Measurements from ENCODE around the gene RARRES1.
A peak's percentile ranks its signal among the peaks of the same experiment; 100 is the strongest.

The RARRES1 gene

GRCh38 chr3:158727206-158728060 is 4.8 kb downstream of the RARRES1 start:
- H2AFZ ChIP-seq: no peak overlapping the region
- no peak overlapping the region for H3K9ac ChIP-seq
- no peaks in the 10 kb centered on the region for H3K27me3 ChIP-seq (ENCODE audit: control insufficient read depth, insufficient read depth, low read length)
- no peaks in the 10 kb centered on the region for H3K9me3 ChIP-seq (ENCODE audit: control insufficient read depth, low read length)
- H3K4me2 ChIP-seq (ENCODE audit: low read length): peak overlapping the region; percentile 51
- H3K27ac ChIP-seq: no peak overlapping the region
- H3K79me2 ChIP-seq: no peaks in the 10 kb centered on the region
- H3K4me1 ChIP-seq: peaks cover 4% of the 10 kb centered on the region
- no peaks in the 10 kb centered on the region for H3K36me3 ChIP-seq (ENCODE audit: control insufficient read depth, insufficient read depth, low read length)
- H3K4me3 ChIP-seq (ENCODE audit: low read depth, low read length): no peak overlapping the region
- peak; percentile 87 for TF ChIP-seq CTCF (IDR thresholded peaks at IDR 0.05)

DNA sequence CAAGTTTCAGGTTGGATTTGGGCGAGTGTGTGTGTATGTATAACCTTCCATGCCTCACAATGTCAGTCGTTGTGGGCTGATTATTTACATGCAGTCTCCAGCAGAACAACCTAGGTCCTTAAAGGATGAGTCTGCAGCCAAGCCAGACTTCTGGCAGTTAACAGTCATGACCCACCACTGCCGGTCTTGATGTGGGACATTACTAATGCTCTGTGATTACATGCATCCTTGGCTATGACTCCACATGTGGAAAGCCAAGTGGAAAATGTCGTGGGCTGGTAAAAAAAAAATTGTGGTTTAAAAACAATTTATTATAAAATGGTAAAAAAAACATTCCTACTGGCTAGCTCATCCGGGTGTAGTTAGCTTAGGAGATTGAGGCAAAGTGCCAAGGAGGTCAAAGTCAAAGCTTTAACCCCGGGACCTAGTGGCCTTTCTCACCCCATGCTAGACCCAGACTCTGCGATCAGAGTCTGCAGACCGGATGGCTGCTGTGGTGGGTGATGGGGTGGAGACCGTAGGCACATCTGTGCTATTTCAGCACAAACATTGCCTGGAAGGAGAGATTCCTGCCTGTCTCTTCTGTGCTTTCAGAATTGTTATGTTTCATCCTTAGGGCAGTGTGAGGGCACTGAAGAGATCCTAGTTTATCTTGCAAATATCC is 6.8 kb downstream of the RARRES1 start:
- Histone ChIP-seq H3K36me3 (ENCODE audit: control insufficient read depth, insufficient read depth, low read length) (no peaks in the 10 kb centered on the region), H3K79me2 (no peaks in the 10 kb centered on the region), H2AFZ (no peak overlapping the region), H3K9ac (no peak overlapping the region), H3K4me3 (ENCODE audit: low read depth, low read length) (no peak overlapping the region), H3K27ac (no peak overlapping the region), H3K4me1 (no peaks in the 10 kb centered on the region), H3K27me3 (ENCODE audit: control insufficient read depth, insufficient read depth, low read length) (no peaks in the 10 kb centered on the region), H3K9me3 (ENCODE audit: control insufficient read depth, low read length) (no peaks in the 10 kb centered on the region), H3K4me2 (ENCODE audit: low read length) (no peak overlapping the region)
- no peak for TF ChIP-seq CTCF (IDR thresholded peaks at IDR 0.05)

GRCh38 chr3:158723991-158724390 is 8.3 kb downstream of the RARRES1 start:
- no peak overlapping the region for H3K9ac ChIP-seq
- H3K27ac ChIP-seq: no peak overlapping the region
- no peak overlapping the region for H3K4me3 ChIP-seq (ENCODE audit: low read depth, low read length)
- no peak for TF ChIP-seq CTCF (IDR thresholded peaks at IDR 0.05)
- no peaks in the 10 kb centered on the region for H3K9me3 ChIP-seq (ENCODE audit: control insufficient read depth, low read length)
- no peaks in the 10 kb centered on the region for H3K27me3 ChIP-seq (ENCODE audit: control insufficient read depth, insufficient read depth, low read length)
- H2AFZ ChIP-seq: no peak overlapping the region
- H3K4me2 ChIP-seq (ENCODE audit: low read length): no peak overlapping the region
- no peaks in the 10 kb centered on the region for H3K4me1 ChIP-seq
- H3K36me3 ChIP-seq (ENCODE audit: control insufficient read depth, insufficient read depth, low read length): no peaks in the 10 kb centered on the region
- H3K79me2 ChIP-seq: no peaks in the 10 kb centered on the region

GRCh38 chr3:158722108-158722507 is 10.1 kb downstream of the RARRES1 start:
- TF ChIP-seq CTCF (IDR thresholded peaks at IDR 0.05): no peak
- Histone ChIP-seq H3K27ac (no peak overlapping the region), H3K9ac (no peak overlapping the region), H3K36me3 (ENCODE audit: control insufficient read depth, insufficient read depth, low read length) (no peaks in the 10 kb centered on the region), H3K27me3 (ENCODE audit: control insufficient read depth, insufficient read depth, low read length) (no peaks in the 10 kb centered on the region), H3K79me2 (no peaks in the 10 kb centered on the region), H2AFZ (no peak overlapping the region), H3K9me3 (ENCODE audit: control insufficient read depth, low read length) (no peaks in the 10 kb centered on the region), H3K4me3 (ENCODE audit: low read depth, low read length) (no peak overlapping the region), H3K4me2 (ENCODE audit: low read length) (no peak overlapping the region), H3K4me1 (no peaks in the 10 kb centered on the region)

Measured in parathyroid adenoma (tissue), 2 donors.